ENCODE measurements around the gene PPP2R5C.

- TF ChIP-seq, protein P1, sequence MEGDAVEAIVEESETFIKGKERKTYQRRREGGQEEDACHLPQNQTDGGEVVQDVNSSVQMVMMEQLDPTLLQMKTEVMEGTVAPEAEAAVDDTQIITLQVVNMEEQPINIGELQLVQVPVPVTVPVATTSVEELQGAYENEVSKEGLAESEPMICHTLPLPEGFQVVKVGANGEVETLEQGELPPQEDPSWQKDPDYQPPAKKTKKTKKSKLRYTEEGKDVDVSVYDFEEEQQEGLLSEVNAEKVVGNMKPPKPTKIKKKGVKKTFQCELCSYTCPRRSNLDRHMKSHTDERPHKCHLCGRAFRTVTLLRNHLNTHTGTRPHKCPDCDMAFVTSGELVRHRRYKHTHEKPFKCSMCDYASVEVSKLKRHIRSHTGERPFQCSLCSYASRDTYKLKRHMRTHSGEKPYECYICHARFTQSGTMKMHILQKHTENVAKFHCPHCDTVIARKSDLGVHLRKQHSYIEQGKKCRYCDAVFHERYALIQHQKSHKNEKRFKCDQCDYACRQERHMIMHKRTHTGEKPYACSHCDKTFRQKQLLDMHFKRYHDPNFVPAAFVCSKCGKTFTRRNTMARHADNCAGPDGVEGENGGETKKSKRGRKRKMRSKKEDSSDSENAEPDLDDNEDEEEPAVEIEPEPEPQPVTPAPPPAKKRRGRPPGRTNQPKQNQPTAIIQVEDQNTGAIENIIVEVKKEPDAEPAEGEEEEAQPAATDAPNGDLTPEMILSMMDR (IDR thresholded peaks at IDR 0.05), result no peak
- TF ChIP-seq FOXP1 (CRISPR knock-in tag; IDR thresholded peaks at IDR 0.05; ENCODE audit: borderline replicate concordance), result no peak
- no peak for TF ChIP-seq USF2 (CRISPR knock-in tag; IDR thresholded peaks at IDR 0.05)
- no peak for TF ChIP-seq CBFB (CRISPR knock-in tag; IDR thresholded peaks at IDR 0.05; ENCODE audit: low read depth)
- TF ChIP-seq GABPB1 (CRISPR knock-in tag; IDR thresholded peaks at IDR 0.05), result no peak
- TF ChIP-seq JUN (CRISPR knock-in tag; IDR thresholded peaks at IDR 0.05), result no peak
These were observed 21.9 kb downstream of the PPP2R5C start for GRCh38 chr14:101783260-101784016.

Measured in WTC11 (cell line).